K562 treated with DMSO at 1 percent for 4 hours (cell line): ENCODE data around the gene PDLIM3. TPM values are rescaled to one million over a fixed set of nuclear protein-coding genes. Genes with fewer than 3 reads are reported as not detected.

Source experiments
- total RNA-seq: library from RNA; unstranded; fragments of 300-600 nt; gene quantifications from 2 replicates; pipeline ENCODE4 v1.2.3, GENCODE V29; 2022; ENCODE audit not compliant: insufficient read depth

The PDLIM3 gene
- not detected in 2 replicates for total RNA-seq

GRCh38 chr4:185534866-185535611 is at the start of gene PDLIM3:
Gene PDLIM3, minus strand, starts transcription at chr4:185535507. Its CDS starts 73 bp downstream, at chr4:185535434.

GRCh38 chr4:185471235-185472102 is 63.8 kb downstream of the PDLIM3 start, which contains the start of gene CCDC110:
Gene CCDC110, minus strand, starts transcription at chr4:185471733. Its CDS starts 50 bp downstream, at chr4:185471683.

Other genes with a start within 250 kb of the PDLIM3 start
- gene LRP2BP, start 139.6 kb downstream of the PDLIM3 start, total RNA-seq = 0.47 TPM in 1 of 2 replicates, not detected in the other
- gene ANKRD37, start 138.7 kb downstream of the PDLIM3 start, total RNA-seq = 2.4 and 7.9 TPM in 2 replicates
- gene UFSP2, start 109.5 kb downstream of the PDLIM3 start, total RNA-seq = 7.1 and 11.9 TPM in 2 replicates
- not detected in 2 replicates for gene CCDC110, start 63.8 kb downstream of the PDLIM3 start, total RNA-seq